Measurements from ENCODE around the gene S100A9. TPM values are rescaled to one million over a fixed set of nuclear protein-coding genes. Genes with fewer than 3 reads are reported as not detected.

The S100A9 gene
- total RNA-seq, 1 donor from 2014 or later: not detected

DNA sequence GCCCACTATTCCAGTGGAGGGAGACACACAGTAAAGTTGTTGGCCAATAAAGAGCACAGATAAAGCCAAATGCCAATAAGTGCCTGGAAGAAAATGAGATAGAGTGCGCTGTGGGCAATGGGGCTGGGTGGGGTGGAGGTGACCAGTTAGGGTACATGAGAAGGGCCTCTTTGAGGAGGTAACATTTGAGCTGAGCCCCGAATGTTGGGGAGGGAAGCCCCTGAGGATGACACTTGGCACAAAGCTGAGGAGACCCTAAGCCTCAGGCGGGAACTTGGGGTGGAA is 979 bp downstream of the S100A9 start:
- no peak overlapping the region for H3K27ac Mint-ChIP-seq
- H3K36me3 Mint-ChIP-seq (ENCODE audit: low read depth): no peaks in the 10 kb centered on the region
- H3K4me1 Mint-ChIP-seq (ENCODE audit: low read depth): peaks cover 28% of the 10 kb centered on the region
- DNase-seq (ENCODE audit: low spot score): no peak
- no peak overlapping the region for H3K4me3 Mint-ChIP-seq
- H3K9me3 Mint-ChIP-seq: no peaks in the 10 kb centered on the region
- intact Hi-C loops (cut with micrococcal nuclease): loop anchor here (10.0 kb wide), 2 partner anchors 256 to 386 kb away; partner anchors contain the start of genes S100A14 and S100A16
- H3K27me3 Mint-ChIP-seq (ENCODE audit: insufficient read depth): peaks cover 7% of the 10 kb centered on the region

DNA sequence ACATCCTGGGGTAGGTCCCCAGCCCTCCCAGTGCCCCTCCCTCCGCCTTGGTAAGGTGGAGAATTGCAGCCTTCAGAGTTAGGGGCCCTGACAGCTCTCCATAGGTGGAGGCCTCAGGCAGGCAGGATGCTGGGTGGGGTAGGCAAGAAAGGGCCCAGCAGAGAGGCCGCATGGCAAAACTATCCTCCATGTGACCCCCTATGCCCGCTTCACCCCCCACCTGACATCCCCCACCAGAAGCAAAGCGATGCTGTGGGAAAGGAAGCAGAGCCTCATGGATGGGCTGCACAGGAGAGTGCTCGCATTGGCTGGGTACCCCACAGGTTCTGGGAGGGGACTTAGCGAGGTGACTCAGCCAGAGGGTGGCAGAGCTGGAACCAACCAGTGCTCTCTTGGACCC is 1.6 kb downstream of the S100A9 start:
- H3K27me3 Mint-ChIP-seq (ENCODE audit: insufficient read depth): peaks cover 7% of the 10 kb centered on the region
- peaks cover 28% of the 10 kb centered on the region for H3K4me1 Mint-ChIP-seq (ENCODE audit: low read depth)
- no peak for DNase-seq (ENCODE audit: low spot score)
- intact Hi-C loops (cut with micrococcal nuclease): loop anchor here (10.0 kb wide), 2 partner anchors 256 to 386 kb away; partner anchors contain the start of genes S100A14 and S100A16
- H3K27ac Mint-ChIP-seq: no peak overlapping the region
- no peaks in the 10 kb centered on the region for H3K9me3 Mint-ChIP-seq
- H3K4me3 Mint-ChIP-seq: no peak overlapping the region
- no peaks in the 10 kb centered on the region for H3K36me3 Mint-ChIP-seq (ENCODE audit: low read depth)

- DNase-seq (ENCODE audit: low spot score): no peak
- Mint-ChIP-seq H3K4me3 (no peak overlapping the region), H3K27me3 (ENCODE audit: insufficient read depth) (peaks cover 4% of the 10 kb centered on the region), H3K27ac (no peak overlapping the region), H3K4me1 (ENCODE audit: low read depth) (peaks cover 28% of the 10 kb centered on the region), H3K36me3 (ENCODE audit: low read depth) (no peaks in the 10 kb centered on the region), H3K9me3 (no peaks in the 10 kb centered on the region)
- intact Hi-C loops (cut with micrococcal nuclease): no loop called here
Measured at GRCh38 chr1:153360190-153360589, 2.5 kb downstream of the S100A9 start.

GRCh38 chr1:153360592-153361479 is 3.2 kb downstream of the S100A9 start:
- H3K4me3 Mint-ChIP-seq: no peak overlapping the region
- H3K27ac Mint-ChIP-seq: no peak overlapping the region
- H3K36me3 Mint-ChIP-seq (ENCODE audit: low read depth): no peaks in the 10 kb centered on the region
- intact Hi-C loops (cut with micrococcal nuclease): no loop called here
- DNase-seq (ENCODE audit: low spot score): no peak
- H3K27me3 Mint-ChIP-seq (ENCODE audit: insufficient read depth): peaks cover 4% of the 10 kb centered on the region
- no peaks in the 10 kb centered on the region for H3K9me3 Mint-ChIP-seq
- H3K4me1 Mint-ChIP-seq (ENCODE audit: low read depth): peaks cover 28% of the 10 kb centered on the region

- no peak for DNase-seq (ENCODE audit: low spot score)
- intact Hi-C loops (cut with micrococcal nuclease): no loop called here
- no peaks in the 10 kb centered on the region for H3K36me3 Mint-ChIP-seq (ENCODE audit: low read depth)
- H3K4me1 Mint-ChIP-seq (ENCODE audit: low read depth): peaks cover 22% of the 10 kb centered on the region
- H3K27me3 Mint-ChIP-seq (ENCODE audit: insufficient read depth): peaks cover 4% of the 10 kb centered on the region
- no peak overlapping the region for H3K27ac Mint-ChIP-seq
- no peaks in the 10 kb centered on the region for H3K9me3 Mint-ChIP-seq
- H3K4me3 Mint-ChIP-seq: no peak overlapping the region
Measured at GRCh38 chr1:153361480-153362109, 3.9 kb downstream of the S100A9 start.

GRCh38 chr1:153362187-153362775 is 4.6 kb downstream of the S100A9 start:
- Mint-ChIP-seq H3K9me3 (no peaks in the 10 kb centered on the region), H3K4me1 (ENCODE audit: low read depth) (peaks cover 15% of the 10 kb centered on the region), H3K27me3 (ENCODE audit: insufficient read depth) (peaks cover 4% of the 10 kb centered on the region), H3K27ac (no peak overlapping the region), H3K36me3 (ENCODE audit: low read depth) (no peaks in the 10 kb centered on the region), H3K4me3 (no peak overlapping the region)
- no peak for DNase-seq (ENCODE audit: low spot score)
- intact Hi-C loops (cut with micrococcal nuclease): no loop called here

GRCh38 chr1:153363641-153364040 is 6.0 kb downstream of the S100A9 start:
- Mint-ChIP-seq H3K27ac (no peak overlapping the region), H3K4me3 (no peak overlapping the region), H3K27me3 (ENCODE audit: insufficient read depth) (peaks cover 7% of the 10 kb centered on the region), H3K36me3 (ENCODE audit: low read depth) (no peaks in the 10 kb centered on the region), H3K4me1 (ENCODE audit: low read depth) (peaks cover 3% of the 10 kb centered on the region), H3K9me3 (no peaks in the 10 kb centered on the region)
- DNase-seq (ENCODE audit: low spot score): no peak
- intact Hi-C loops (cut with micrococcal nuclease): no loop called here

- no peak overlapping the region for H3K27ac Mint-ChIP-seq
- H3K4me3 Mint-ChIP-seq: no peak overlapping the region
- intact Hi-C loops (cut with micrococcal nuclease): no loop called here
- H3K4me1 Mint-ChIP-seq (ENCODE audit: low read depth): no peaks in the 10 kb centered on the region
- no peaks in the 10 kb centered on the region for H3K36me3 Mint-ChIP-seq (ENCODE audit: low read depth)
- peaks cover 7% of the 10 kb centered on the region for H3K27me3 Mint-ChIP-seq (ENCODE audit: insufficient read depth)
- H3K9me3 Mint-ChIP-seq: no peaks in the 10 kb centered on the region
- DNase-seq (ENCODE audit: low spot score): no peak
Measured at GRCh38 chr1:153364156-153364555, 6.5 kb downstream of the S100A9 start.

- no peak for DNase-seq (ENCODE audit: low spot score)
- intact Hi-C loops (cut with micrococcal nuclease): no loop called here
- Mint-ChIP-seq H3K27ac (no peak overlapping the region), H3K27me3 (ENCODE audit: insufficient read depth) (peaks cover 12% of the 10 kb centered on the region), H3K4me3 (no peak overlapping the region), H3K4me1 (ENCODE audit: low read depth) (no peaks in the 10 kb centered on the region), H3K36me3 (ENCODE audit: low read depth) (no peaks in the 10 kb centered on the region), H3K9me3 (no peaks in the 10 kb centered on the region)
Measured at GRCh38 chr1:153364766-153365666, 7.4 kb downstream of the S100A9 start.

- DNase-seq (ENCODE audit: low spot score): no peak
- intact Hi-C loops (cut with micrococcal nuclease): no loop called here
- Mint-ChIP-seq H3K36me3 (ENCODE audit: low read depth) (no peaks in the 10 kb centered on the region), H3K4me1 (ENCODE audit: low read depth) (no peaks in the 10 kb centered on the region), H3K27me3 (ENCODE audit: insufficient read depth) (peaks cover 12% of the 10 kb centered on the region), H3K27ac (no peak overlapping the region), H3K4me3 (no peak overlapping the region), H3K9me3 (no peaks in the 10 kb centered on the region)
Measured at GRCh38 chr1:153365696-153366095, 8.0 kb downstream of the S100A9 start.

DNA sequence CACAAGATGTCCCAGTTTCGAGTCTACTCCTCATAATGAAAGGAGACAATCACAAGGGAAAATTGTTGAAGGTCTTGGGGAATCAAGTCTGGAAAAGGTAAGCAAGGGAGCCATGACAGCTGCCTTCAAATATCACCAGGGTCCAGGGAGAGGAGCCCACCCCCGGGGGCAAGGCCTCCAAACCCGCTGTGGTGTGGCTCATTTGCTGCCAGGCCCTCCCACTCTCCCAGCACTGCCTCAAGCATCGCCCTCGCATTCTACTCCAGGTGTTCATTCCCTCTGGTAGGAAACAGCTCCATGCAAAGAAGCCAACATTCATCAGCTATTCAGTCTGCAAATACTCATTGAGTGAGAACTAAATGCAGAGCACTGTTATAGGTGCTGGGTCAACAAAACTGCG is 8.6 kb downstream of the S100A9 start:
- Mint-ChIP-seq H3K4me1 (ENCODE audit: low read depth) (no peaks in the 10 kb centered on the region), H3K27ac (no peak overlapping the region), H3K36me3 (ENCODE audit: low read depth) (no peaks in the 10 kb centered on the region), H3K9me3 (no peaks in the 10 kb centered on the region), H3K4me3 (no peak overlapping the region), H3K27me3 (ENCODE audit: insufficient read depth) (peaks cover 13% of the 10 kb centered on the region)
- DNase-seq (ENCODE audit: low spot score): no peak
- intact Hi-C loops (cut with micrococcal nuclease): no loop called here

- intact Hi-C loops (cut with micrococcal nuclease): no loop called here
- H3K9me3 Mint-ChIP-seq: no peaks in the 10 kb centered on the region
- no peak overlapping the region for H3K27ac Mint-ChIP-seq
- H3K36me3 Mint-ChIP-seq (ENCODE audit: low read depth): no peaks in the 10 kb centered on the region
- H3K4me1 Mint-ChIP-seq (ENCODE audit: low read depth): no peaks in the 10 kb centered on the region
- DNase-seq (ENCODE audit: low spot score): no peak
- H3K27me3 Mint-ChIP-seq (ENCODE audit: insufficient read depth): peaks cover 14% of the 10 kb centered on the region
- no peak overlapping the region for H3K4me3 Mint-ChIP-seq
Measured at GRCh38 chr1:153367090-153367489, 9.4 kb downstream of the S100A9 start.
